Astrocyte (in vitro differentiated cells and primary cell): ENCODE data around the gene SLC16A3. TPM values are rescaled to one million over a fixed set of nuclear protein-coding genes. Genes with fewer than 3 reads are reported as not detected.

Experiments
- DNase-seq: peaks from one replicate; pipeline ENCODE4 v3.0.0-alpha.2; 2010; ENCODE audit warnings: low read depth
- FAIRE-seq: peaks from 2 replicates; lab custom pipeline; 2011; peaks lifted over from hg19 to GRCh38; lab: Jason Lieb, UNC
- H2AFZ ChIP-seq: 2 replicates; pipeline ENCODE4 v1.6.0; 2012; ENCODE audit warnings: low read depth, low read length, inconsistent platforms
- H3K27ac ChIP-seq: 2 replicates; pipeline ENCODE4 v1.5.1; 2011; ENCODE audit warnings: low read depth, low read length, inconsistent platforms
- H3K27me3 ChIP-seq: 2 replicates; pipeline ENCODE4 v1.6.0; 2011; ENCODE audit warnings: low read length, inconsistent platforms; ENCODE audit not compliant: insufficient read depth
- H3K36me3 ChIP-seq: 2 replicates; pipeline ENCODE4 v1.5.1; 2011; ENCODE audit warnings: low read length, inconsistent platforms; ENCODE audit not compliant: insufficient read depth
- H3K4me1 ChIP-seq: 2 replicates; pipeline ENCODE4 v1.5.1; 2011; ENCODE audit warnings: low read length, inconsistent platforms; ENCODE audit not compliant: insufficient read depth
- H3K4me2 ChIP-seq: 2 replicates; pipeline ENCODE4 v1.6.0; 2012; ENCODE audit warnings: low read length, inconsistent platforms
- H3K4me3 ChIP-seq: 2 replicates; pipeline ENCODE4 v1.5.1; 2011; ENCODE audit warnings: low read depth, mild to moderate bottlenecking, low read length, inconsistent platforms; ENCODE audit not compliant: insufficient read depth
- H3K79me2 ChIP-seq: 2 replicates; pipeline ENCODE4 v1.6.0; 2012; ENCODE audit warnings: mild to moderate bottlenecking, low read length, inconsistent platforms; ENCODE audit not compliant: insufficient read depth
- H3K9ac ChIP-seq: 2 replicates; pipeline ENCODE4 v1.6.0; 2012; ENCODE audit warnings: mild to moderate bottlenecking, low read length, inconsistent platforms
- H3K9me3 ChIP-seq: 2 replicates; pipeline ENCODE4 v1.5.1; 2012; ENCODE audit warnings: low read depth, mild to moderate bottlenecking, low read length, inconsistent platforms; ENCODE audit not compliant: insufficient read depth
- H4K20me1 ChIP-seq: 2 replicates; pipeline ENCODE4 v1.6.0; 2012; ENCODE audit warnings: low read length, inconsistent platforms; ENCODE audit not compliant: insufficient read depth
- H3K27ac Mint-ChIP-seq: one replicate; pipeline ENCODE4 v1.8.0; 2021; ENCODE audit warnings: mild to moderate bottlenecking, mixed read lengths; ENCODE audit not compliant: unreplicated experiment
- H3K27me3 Mint-ChIP-seq: one replicate; pipeline ENCODE4 v1.8.0; 2021; ENCODE audit warnings: low read depth, mixed read lengths; ENCODE audit not compliant: unreplicated experiment
- H3K36me3 Mint-ChIP-seq: one replicate; pipeline ENCODE4 v1.8.0; 2021; ENCODE audit warnings: low read depth, mixed read lengths; ENCODE audit not compliant: unreplicated experiment
- H3K4me1 Mint-ChIP-seq: one replicate; pipeline ENCODE4 v1.8.0; 2021; ENCODE audit warnings: low read depth, mixed read lengths; ENCODE audit not compliant: unreplicated experiment
- H3K4me3 Mint-ChIP-seq: one replicate; pipeline ENCODE4 v1.8.0; 2021; ENCODE audit warnings: mild to moderate bottlenecking, moderate library complexity, mixed read lengths; ENCODE audit not compliant: unreplicated experiment
- H3K9me3 Mint-ChIP-seq: one replicate; pipeline ENCODE4 v1.8.0; 2021; ENCODE audit warnings: mild to moderate bottlenecking, mixed read lengths; ENCODE audit not compliant: unreplicated experiment
- CTCF ChIP-seq: IDR thresholded peaks from 2 replicates; pipeline ENCODE4 v1.5.1; 2011; ENCODE audit warnings: low read depth, mild to moderate bottlenecking, inconsistent platforms, low read length, moderate library complexity; ENCODE audit not compliant: insufficient read depth
- EZH2 ChIP-seq: IDR thresholded peaks from 2 replicates; pipeline ENCODE4 v1.6.1; 2012; ENCODE audit warnings: mild to moderate bottlenecking, low read length, inconsistent platforms; ENCODE audit not compliant: insufficient read depth
- microRNA-seq: library from miRNA; unstranded; fragments of <30 nt; microRNA quantifications from one replicate; pipeline ENCODE4 v1.2.0, GENCODE V29; 2020
- total RNA-seq: library from RNA; stranded (reverse); gene quantifications from 2 replicates; pipeline ENCODE4 v1.2.1, GENCODE V29; 2021

SLC16A3 gene
- total RNA-seq, 1 donor from 2014 or later = 292 TPM

- no peak for TF ChIP-seq EZH2
- no peak for TF ChIP-seq CTCF
- Histone ChIP-seq H3K27ac (no peak overlapping the region), H3K36me3 (no peaks in the 10 kb centered on the region), H3K4me3 (no peak overlapping the region), H3K4me2 (peak overlapping the region; percentile 69), H2AFZ (no peak overlapping the region), H3K9ac (no peak overlapping the region), H3K27me3 (no peaks in the 10 kb centered on the region), H3K79me2 (no peaks in the 10 kb centered on the region), H4K20me1 (no peaks in the 10 kb centered on the region), H3K9me3 (peaks cover 7% of the 10 kb centered on the region), H3K4me1 (peaks cover 30% of the 10 kb centered on the region)
- Mint-ChIP-seq H3K4me1 (peaks cover 5% of the 10 kb centered on the region), H3K27ac (no peak overlapping the region), H3K27me3 (no peaks in the 10 kb centered on the region), H3K36me3 (no peaks in the 10 kb centered on the region), H3K4me3 (no peak overlapping the region), H3K9me3 (no peaks in the 10 kb centered on the region)
- no peak for FAIRE-seq
- DNase-seq = no peak
Measured at GRCh38 chr17:82287013-82287867, 58.4 kb downstream of the SLC16A3 start.

- Histone ChIP-seq H3K9ac (peak overlapping the region; percentile 34), H3K4me2 (peak overlapping the region; percentile 69), H3K27me3 (no peaks in the 10 kb centered on the region), H3K4me1 (peaks cover 21% of the 10 kb centered on the region), H3K9me3 (peaks cover 7% of the 10 kb centered on the region), H3K79me2 (no peaks in the 10 kb centered on the region), H3K36me3 (no peaks in the 10 kb centered on the region), H3K27ac (no peak overlapping the region), H3K4me3 (no peak overlapping the region), H2AFZ (no peak overlapping the region), H4K20me1 (no peaks in the 10 kb centered on the region)
- FAIRE-seq (no peak), DNase-seq (peak; percentile 56)
- Mint-ChIP-seq H3K4me3 (no peak overlapping the region), H3K27ac (no peak overlapping the region), H3K9me3 (no peaks in the 10 kb centered on the region), H3K27me3 (no peaks in the 10 kb centered on the region), H3K36me3 (no peaks in the 10 kb centered on the region), H3K4me1 (peaks cover 5% of the 10 kb centered on the region)
- TF ChIP-seq CTCF (no peak), EZH2 (no peak)
Measured at GRCh38 chr17:82287868-82288801, 59.3 kb downstream of the SLC16A3 start.

Small RNAs within 50 kb of the gene (microRNA-seq; reads per million reads assigned to microRNA genes)
- 2.5 reads per million for gene MIR6787

Other genes starting within 250 kb of the SLC16A3 start
- 26.3 and 26.7 TPM in 2 replicates for gene CENPX, start 206.2 kb upstream of the SLC16A3 start, total RNA-seq
- 6.2 and 6.6 TPM in 2 replicates for gene LRRC45, start 205.7 kb upstream of the SLC16A3 start, total RNA-seq
- 40.5 and 41.3 TPM in 2 replicates for gene RAC3, start 197.4 kb upstream of the SLC16A3 start, total RNA-seq
- 42.3 and 49.9 TPM in 2 replicates for gene DCXR, start 191.3 kb upstream of the SLC16A3 start, total RNA-seq
- 40.2 and 41.9 TPM in 2 replicates for gene RFNG, start 177.2 kb upstream of the SLC16A3 start, total RNA-seq
- 91.4 and 102 TPM in 2 replicates for gene GPS1, start 177.1 kb upstream of the SLC16A3 start, total RNA-seq
- 55.1 and 59.5 TPM in 2 replicates for gene DUS1L, start 163.2 kb upstream of the SLC16A3 start, total RNA-seq
- gene FASN, start 130.8 kb upstream of the SLC16A3 start, total RNA-seq = 156 and 203 TPM in 2 replicates
- gene CCDC57, start 16.2 kb upstream of the SLC16A3 start, total RNA-seq = 19.9 and 20.4 TPM in 2 replicates
- gene CSNK1D, start 44.7 kb downstream of the SLC16A3 start, total RNA-seq = 146 and 153 TPM in 2 replicates
- gene CD7, start 88.6 kb downstream of the SLC16A3 start, total RNA-seq = 0.18 and 0.24 TPM in 2 replicates
- gene SECTM1, start 104.7 kb downstream of the SLC16A3 start, total RNA-seq = 0.27 TPM in 1 of 2 replicates, not detected in the other
- gene TEX19, start 130.2 kb downstream of the SLC16A3 start, total RNA-seq = not detected in 2 replicates
- not detected in 2 replicates for gene UTS2R, start 142.7 kb downstream of the SLC16A3 start, total RNA-seq
- 11.1 and 15.0 TPM in 2 replicates for gene HEXD, start 189.3 kb downstream of the SLC16A3 start, total RNA-seq
- 20.9 and 21.3 TPM in 2 replicates for gene OGFOD3, start 189.5 kb downstream of the SLC16A3 start, total RNA-seq
- 67.3 and 68.1 TPM in 2 replicates for gene CYBC1, start 221.7 kb downstream of the SLC16A3 start, total RNA-seq
- 62.8 and 64.4 TPM in 2 replicates for gene NARF, start 229.7 kb downstream of the SLC16A3 start, total RNA-seq